ENCODE measurements around the gene GINS1. TPM values are rescaled to one million over a fixed set of nuclear protein-coding genes. Genes with fewer than 3 reads are reported as not detected.

Gene GINS1
- total and polyA plus RNA-seq, 2 donors (not counting 1 experiment from before 2014, with no cell fraction given): 0.61 to 2.0 TPM

DNA sequence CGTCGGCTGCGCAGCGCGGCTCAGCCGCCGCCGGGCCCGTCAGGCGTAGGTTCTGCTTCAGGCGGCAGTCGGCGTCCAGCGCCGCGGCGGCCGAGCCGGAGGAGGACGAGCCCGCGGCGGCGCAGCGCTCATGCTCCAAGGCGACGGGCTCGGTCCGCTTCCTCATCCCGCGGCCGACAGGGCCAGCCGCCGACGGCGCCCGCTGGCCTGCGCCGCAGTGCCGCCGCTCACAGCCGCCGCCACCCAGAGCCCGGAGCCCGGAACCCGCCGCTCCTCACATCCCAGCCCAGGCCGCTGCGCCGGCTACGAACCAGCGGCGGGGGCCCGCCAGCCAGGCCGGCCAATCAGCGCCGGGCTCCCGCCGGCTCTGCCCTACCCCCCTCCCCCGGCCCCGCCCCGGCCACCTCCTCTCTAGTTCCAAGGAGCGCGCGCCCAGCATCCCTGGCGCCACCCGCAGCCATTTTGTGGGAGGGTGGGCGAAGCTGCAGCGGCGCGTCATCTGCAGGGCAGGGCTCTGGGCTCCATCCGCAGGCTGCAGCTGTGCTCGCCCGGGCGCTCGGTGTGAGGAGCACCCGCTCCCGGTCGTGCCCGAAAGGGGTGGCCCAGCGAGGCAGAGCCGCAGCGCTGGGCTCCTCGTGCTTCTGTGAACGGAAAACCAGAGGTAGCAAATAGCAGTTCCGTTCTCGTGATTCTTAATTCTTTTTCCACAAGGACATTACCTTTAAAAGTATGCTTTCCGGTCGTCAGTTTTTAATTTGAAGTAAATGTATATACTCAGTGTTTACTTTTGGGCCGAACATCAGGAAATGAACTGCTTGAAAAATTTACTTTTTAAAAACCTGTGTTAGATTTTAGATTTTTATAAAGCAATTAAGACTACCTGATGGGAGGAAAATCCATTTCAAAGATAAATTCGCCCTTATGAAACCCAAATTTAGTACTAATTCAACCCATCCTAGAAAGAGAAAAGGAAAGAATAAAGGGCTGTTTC is 16.6 kb upstream of the GINS1 start, which contains the start of gene ABHD12:
Gene ABHD12 (minus strand): TSS at position 298 of the 991 bp plus-strand sequence. CDS start 132 bp downstream, at position 166.
- TF ChIP-seq, protein P1, sequence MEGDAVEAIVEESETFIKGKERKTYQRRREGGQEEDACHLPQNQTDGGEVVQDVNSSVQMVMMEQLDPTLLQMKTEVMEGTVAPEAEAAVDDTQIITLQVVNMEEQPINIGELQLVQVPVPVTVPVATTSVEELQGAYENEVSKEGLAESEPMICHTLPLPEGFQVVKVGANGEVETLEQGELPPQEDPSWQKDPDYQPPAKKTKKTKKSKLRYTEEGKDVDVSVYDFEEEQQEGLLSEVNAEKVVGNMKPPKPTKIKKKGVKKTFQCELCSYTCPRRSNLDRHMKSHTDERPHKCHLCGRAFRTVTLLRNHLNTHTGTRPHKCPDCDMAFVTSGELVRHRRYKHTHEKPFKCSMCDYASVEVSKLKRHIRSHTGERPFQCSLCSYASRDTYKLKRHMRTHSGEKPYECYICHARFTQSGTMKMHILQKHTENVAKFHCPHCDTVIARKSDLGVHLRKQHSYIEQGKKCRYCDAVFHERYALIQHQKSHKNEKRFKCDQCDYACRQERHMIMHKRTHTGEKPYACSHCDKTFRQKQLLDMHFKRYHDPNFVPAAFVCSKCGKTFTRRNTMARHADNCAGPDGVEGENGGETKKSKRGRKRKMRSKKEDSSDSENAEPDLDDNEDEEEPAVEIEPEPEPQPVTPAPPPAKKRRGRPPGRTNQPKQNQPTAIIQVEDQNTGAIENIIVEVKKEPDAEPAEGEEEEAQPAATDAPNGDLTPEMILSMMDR (IDR thresholded peaks at IDR 0.05): no peak
- TF ChIP-seq EZH2 (IDR thresholded peaks at IDR 0.05; ENCODE audit: borderline replicate concordance, insufficient read depth, low read depth, low read length, poor library complexity, severe bottlenecking): no peak
- peaks cover 21% of the 10 kb centered on the region for H3K79me2 ChIP-seq (ENCODE audit: control insufficient read depth, insufficient read depth, low read length)
- peak within 1 kb of the TSS; percentile 87 for H3K9ac ChIP-seq (ENCODE audit: low read length)
- H4K20me1 ChIP-seq (ENCODE audit: control insufficient read depth, insufficient read depth, low read length, poor library complexity, severe bottlenecking): no peaks in the 10 kb centered on the region
- CTCF ChIA-PET: interaction anchor here (1.0 to 1.3 kb wide), 2 partner anchors 73 to 96 kb away, joined by 3 to 8 read pairs; no protein-coding TSS in a partner anchor
- no peaks in the 10 kb centered on the region for H3K9me3 Mint-ChIP-seq (ENCODE audit: insufficient read depth)
- H3K27ac Mint-ChIP-seq: peak within 1 kb of the TSS; percentile 90
- ATAC-seq (ENCODE audit: low read depth) (peak; percentile 91), DNase-seq (peak; percentile 94)
- no peaks in the 10 kb centered on the region for H3K36me3 ChIP-seq (replicated peaks in 1 of 2; ENCODE audit: control extremely low read depth in 1 of 2, control insufficient read depth in 1 of 2, extremely low read depth in 1 of 2, insufficient read depth in 2 of 2, low read length in 1 of 2)
- peak within 1 kb of the TSS; percentile 85 for H2AFZ ChIP-seq (ENCODE audit: insufficient read depth, low read depth, low read length, poor library complexity, severe bottlenecking)
- H3K4me3 Mint-ChIP-seq: peak within 1 kb of the TSS; percentile 93
- H3K4me1 ChIP-seq (ENCODE audit: control insufficient read depth in 2 of 2, insufficient read depth in 2 of 2, low read length in 2 of 2): peaks cover 6 to 7% of the 10 kb centered on the region in 2 donors
- no peaks in the 10 kb centered on the region for H3K9me3 ChIP-seq (ENCODE audit: control extremely low read depth in 1 of 3, control insufficient read depth in 2 of 3, insufficient read depth in 1 of 3, low read length in 2 of 3)
- H3K4me3 ChIP-seq (ENCODE audit: control extremely low read depth in 1 of 5, extremely low read depth in 1 of 5, insufficient read depth in 1 of 5, low read depth in 2 of 5, low read length in 4 of 5): peak within 1 kb of the TSS; percentile 66 to 85 (median 72)
- intact Hi-C loops (cut with micrococcal nuclease): loop anchor here (1.0 to 5.0 kb wide), 12 partner anchors 8 to 1969 kb away; partner anchors contain the start of genes ACSS1, APMAP, ENTPD6 and GINS1
- POLR2A ChIA-PET: interaction anchor here (0.7 to 1.0 kb wide), 3 partner anchors 8 to 72 kb away, joined by 3 to 7 read pairs (median 4); partner anchors contain the start of gene GINS1
- WGBS (ENCODE audit: insufficient coverage): under 1% methylated on average over 67 of the region's 91 CpGs
- no peaks in the 10 kb centered on the region for H3K27me3 Mint-ChIP-seq
- H3K27me3 ChIP-seq (replicated peaks in 1 of 4; ENCODE audit: control extremely low read depth in 1 of 4, control insufficient read depth in 3 of 4, insufficient read depth in 4 of 4, low read length in 3 of 4): no peaks in the 10 kb centered on the region
- peak within 1 kb of the TSS; percentile 8 to 58 for H3K27ac ChIP-seq (ENCODE audit: low read length in 2 of 2)
- H3K4me1 Mint-ChIP-seq: peaks cover 20% of the 10 kb centered on the region
- H3K4me2 ChIP-seq (replicated peaks; ENCODE audit: low read depth, low read length, poor library complexity, severe bottlenecking): peak within 1 kb of the TSS; percentile 99

Data from B cell (primary cell).